GM18502 (cell line): ENCODE measurements around the gene PVALB.

Experiments
- ATAC-seq: cut with Tn5 transposase; IDR thresholded peaks from one replicate; pipeline ENCODE4 v1.9.1; 2021; ENCODE audit warnings: mild to moderate bottlenecking; ENCODE audit not compliant: unreplicated experiment, poor library complexity

PVALB gene

GRCh38 chr22:36850056-36850455 lies 33.2 kb upstream of the PVALB start:
- no peak for ATAC-seq

- no peak for ATAC-seq
These were observed 30.1 kb upstream of the PVALB start for GRCh38 chr22:36846949-36847348.

GRCh38 chr22:36846271-36846670 lies 29.4 kb upstream of the PVALB start:
- no peak for ATAC-seq

GRCh38 chr22:36840106-36840505 lies 23.3 kb upstream of the PVALB start:
- ATAC-seq, result no peak

GRCh38 chr22:36839356-36840073 lies 22.7 kb upstream of the PVALB start:
- no peak for ATAC-seq

GRCh38 chr22:36838119-36839030 lies 21.5 kb upstream of the PVALB start:
- no peak for ATAC-seq

- no peak for ATAC-seq
These were observed 19.1 kb upstream of the PVALB start for GRCh38 chr22:36835903-36836302.

- no peak for ATAC-seq
These were observed 16.2 kb upstream of the PVALB start for GRCh38 chr22:36833073-36833472.

GRCh38 chr22:36831717-36832116 lies 14.9 kb upstream of the PVALB start:
- no peak for ATAC-seq

GRCh38 chr22:36831206-36831605 lies 14.4 kb upstream of the PVALB start:
- no peak for ATAC-seq

GRCh38 chr22:36830601-36831000 lies 13.8 kb upstream of the PVALB start:
- no peak for ATAC-seq

GRCh38 chr22:36829370-36830002 lies 12.7 kb upstream of the PVALB start:
- no peak for ATAC-seq

GRCh38 chr22:36828815-36829214 lies 12.0 kb upstream of the PVALB start:
- ATAC-seq, result no peak

GRCh38 chr22:36826262-36826661 lies 9.4 kb upstream of the PVALB start:
- ATAC-seq, result no peak

- no peak for ATAC-seq
These were observed 7.8 kb upstream of the PVALB start for GRCh38 chr22:36824655-36825054.

- no peak for ATAC-seq
These were observed 6.5 kb upstream of the PVALB start for GRCh38 chr22:36823186-36823839.

GRCh38 chr22:36822581-36822980 lies 5.7 kb upstream of the PVALB start:
- ATAC-seq, result no peak

- ATAC-seq, result no peak
These were observed 2.3 kb upstream of the PVALB start for GRCh38 chr22:36819112-36819511.

- ATAC-seq, result no peak
These were observed 1.3 kb upstream of the PVALB start for GRCh38 chr22:36818010-36818642.

GRCh38 chr22:36817525-36817848 lies 652 bp upstream of the PVALB start:
- no peak for ATAC-seq

GRCh38 chr22:36816339-36816635 lies 548 bp downstream of the PVALB start:
- no peak for ATAC-seq
